ENCODE data around the gene NAXD. TPM values are rescaled to one million over a fixed set of nuclear protein-coding genes. Genes with fewer than 3 reads are reported as not detected.
A peak's percentile ranks its signal among the peaks of the same experiment; 100 is the strongest.

The NAXD gene
- total and polyA plus RNA-seq, 2 experiments from 2014 or later: 16.9 to 18.5 TPM

- no peak for TF ChIP-seq CTCF (conservative IDR thresholded peaks at IDR 0.05; ENCODE audit: low read depth in 2 of 2)
These were observed 20.2 kb downstream of the NAXD start (continued) for GRCh38 chr13:110635405-110636002.

GRCh38 chr13:110636053-110636475 is 20.7 kb downstream of the NAXD start:
- H3K79me2 ChIP-seq (replicated peaks; ENCODE audit: insufficient read depth): peaks cover 22% of the 10 kb centered on the region
- ATAC-seq (no peak), DNase-seq (ENCODE audit: low spot score) (no peak)
- H3K36me3 ChIP-seq (ENCODE audit: insufficient read depth): peaks cover 14% of the 10 kb centered on the region; the same call in 1 of the 2 replicates
- H2AFZ ChIP-seq: no peak overlapping the region
- no peak overlapping the region for H3K4me3 ChIP-seq
- Mint-ChIP-seq H3K4me3 (no peak overlapping the region), H3K4me1 (no peaks in the 10 kb centered on the region; the same call in 2 of the 3 replicates), H3K9me3 (peaks cover 4% of the 10 kb centered on the region; the same call in 2 of the 3 replicates), H3K27ac (no peak overlapping the region), H3K27me3 (ENCODE audit: insufficient read depth, low read depth, poor library complexity) (no peaks in the 10 kb centered on the region), H3K36me3 (ENCODE audit: low read depth) (peaks cover 78% of the 10 kb centered on the region)
- H3K4me2 ChIP-seq: no peak overlapping the region
- no peaks in the 10 kb centered on the region for H3K27me3 ChIP-seq (ENCODE audit: insufficient read depth)
- no peaks in the 10 kb centered on the region for H3K9me2 ChIP-seq (ENCODE audit: insufficient read depth)
- H3K27ac ChIP-seq (ENCODE audit: low read depth): no peak overlapping the region
- H4K20me1 ChIP-seq (replicated peaks; ENCODE audit: insufficient read depth): 0 out of 2 replicates have a peak, but pooled peaks cover 6% of the 10 kb centered on the region
- H3F3A ChIP-seq (replicated peaks; ENCODE audit: low read depth): no peaks in the 10 kb centered on the region; the same call in 1 of the 2 replicates
- H3K4me1 ChIP-seq (ENCODE audit: insufficient read depth): no peaks in the 10 kb centered on the region
- TF ChIP-seq ZNF114 (CRISPR knock-in tag; IDR thresholded peaks at IDR 0.05) (no peak), NANOG (IDR thresholded peaks at IDR 0.05; ENCODE audit: borderline replicate concordance) (no peak), CREB1 (CRISPR knock-in tag; IDR thresholded peaks at IDR 0.05; ENCODE audit: low read depth) (no peak), EZH2phosphoT487 (IDR thresholded peaks at IDR 0.05; ENCODE audit: unreplicated experiment) (no peak)

GRCh38 chr13:110636701-110637201 is 21.4 kb downstream of the NAXD start:
- H3K4me1 Mint-ChIP-seq: no peaks in the 10 kb centered on the region; the same call in 2 of the 3 replicates
- TF ChIP-seq STAT1 (IDR thresholded peaks at IDR 0.05; ENCODE audit: unreplicated experiment) (no peak), CREB1 (CRISPR knock-in tag; IDR thresholded peaks at IDR 0.05; ENCODE audit: low read depth) (no peak), EZH2 (IDR thresholded peaks at IDR 0.05; ENCODE audit: low read depth, unreplicated experiment) (no peak), POLR2AphosphoS5 (IDR thresholded peaks at IDR 0.05; ENCODE audit: low read depth) (no peak), CTCF (conservative IDR thresholded peaks at IDR 0.05; ENCODE audit: low read depth in 2 of 2) (no peak), ETS1 (IDR thresholded peaks at IDR 0.05) (no peak), EZH2phosphoT487 (IDR thresholded peaks at IDR 0.05; ENCODE audit: unreplicated experiment) (no peak)

More at GRCh38 chr13:110636701-110637201, 21.4 kb downstream of the NAXD start:
- ATAC-seq: peak; percentile 41; the same call in 2 of the 3 replicates
- Mint-ChIP-seq H3K27ac (no peak overlapping the region), H3K27me3 (ENCODE audit: insufficient read depth, low read depth, poor library complexity) (peaks cover under 1% of the 10 kb centered on the region), H3K9me3 (peaks cover 4% of the 10 kb centered on the region; the same call in 2 of the 3 replicates), H3K36me3 (ENCODE audit: low read depth) (peaks cover 75% of the 10 kb centered on the region), H3K4me3 (no peak overlapping the region)
- Histone ChIP-seq H2AFZ (no peak overlapping the region), H3K27me3 (ENCODE audit: insufficient read depth) (no peaks in the 10 kb centered on the region), H3K4me2 (no peak overlapping the region), H3F3A (replicated peaks; ENCODE audit: low read depth) (no peaks in the 10 kb centered on the region; the same call in 1 of the 2 replicates), H3K4me3 (no peak overlapping the region), H3K79me2 (replicated peaks; ENCODE audit: insufficient read depth) (peaks cover 15% of the 10 kb centered on the region), H3K4me1 (ENCODE audit: insufficient read depth) (no peaks in the 10 kb centered on the region), H3K36me3 (ENCODE audit: insufficient read depth) (peaks cover 17% of the 10 kb centered on the region; the same call in 1 of the 2 replicates), H3K27ac (ENCODE audit: low read depth) (no peak overlapping the region), H3K9me2 (ENCODE audit: insufficient read depth) (no peaks in the 10 kb centered on the region), H4K20me1 (replicated peaks; ENCODE audit: insufficient read depth) (0 out of 2 replicates have a peak, but pooled peaks cover 6% of the 10 kb centered on the region)
- no peak for DNase-seq (ENCODE audit: low spot score)

Data from GM23338 (cell line).